ENCODE results near the gene VPS13D.

VPS13D gene

DNA sequence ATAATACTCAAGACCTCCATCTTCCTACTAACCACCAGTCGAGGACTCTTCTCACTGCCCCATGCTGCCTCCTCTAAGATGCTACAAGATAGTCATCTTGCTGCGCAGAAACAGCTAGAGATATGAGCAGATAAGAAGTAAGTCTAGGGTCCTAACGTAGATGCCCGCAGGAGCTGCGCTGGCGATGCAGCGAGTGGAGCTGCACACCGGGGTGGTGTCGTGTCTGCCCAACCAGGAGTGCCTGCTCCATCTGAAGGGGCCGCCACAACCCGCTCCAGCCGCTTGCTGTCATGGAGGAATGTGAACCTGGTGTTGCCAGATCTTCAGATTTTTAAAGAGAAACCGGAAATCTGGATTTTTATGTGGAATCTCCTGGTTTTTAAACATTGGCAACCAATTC is 175.1 kb downstream of the VPS13D start:
- no peak for DNase-seq (ENCODE audit: low read depth)

- DNase-seq (ENCODE audit: low read depth): no peak
Observed at GRCh38 chr1:12405325-12406210, 175.7 kb downstream of the VPS13D start.

DNA sequence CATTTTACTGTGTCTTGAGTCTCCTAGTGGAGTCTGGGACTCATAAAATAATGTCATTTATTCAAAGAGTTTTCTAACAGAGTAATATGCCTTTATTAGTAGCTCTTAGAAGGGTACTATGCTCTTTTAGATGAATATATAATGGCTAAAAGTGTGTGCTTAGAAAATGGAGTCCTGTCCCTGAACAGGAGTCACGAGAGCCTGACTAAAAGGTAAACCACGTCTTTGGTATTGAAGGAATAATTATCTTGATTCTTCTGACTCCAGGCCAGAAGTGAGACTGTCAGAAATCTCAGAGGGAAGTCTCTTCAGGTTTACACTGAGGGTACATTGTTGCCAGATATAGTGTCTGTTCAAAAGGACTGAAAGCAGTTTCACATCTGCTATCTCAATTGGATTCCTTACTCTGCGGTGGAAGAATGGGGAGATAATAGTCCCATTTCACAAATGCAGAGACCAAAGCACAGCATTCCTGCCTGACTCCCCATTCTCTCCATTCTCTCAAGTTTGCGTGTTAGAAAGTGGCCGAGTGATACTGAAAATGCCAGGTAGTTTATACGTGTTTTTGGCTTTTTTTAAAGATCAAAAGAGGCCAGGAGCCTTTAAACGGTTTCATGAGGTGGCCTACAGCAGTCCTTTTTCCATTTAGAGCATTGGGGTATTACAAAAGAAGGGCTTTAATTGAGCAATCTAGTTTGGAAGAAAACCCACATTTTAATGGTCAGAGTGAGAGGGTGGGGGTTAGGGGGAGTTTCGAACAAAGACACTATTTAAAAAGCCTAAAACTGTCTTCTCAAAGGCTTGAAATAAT is 176.6 kb downstream of the VPS13D start:
- no peak for DNase-seq (ENCODE audit: low read depth)

GRCh38 chr1:12407050-12407961 is 177.5 kb downstream of the VPS13D start:
- no peak for DNase-seq (ENCODE audit: low read depth)

GRCh38 chr1:12407962-12408454 is 178.2 kb downstream of the VPS13D start:
- no peak for DNase-seq (ENCODE audit: low read depth)

GRCh38 chr1:12408662-12409061 is 178.8 kb downstream of the VPS13D start:
- DNase-seq (ENCODE audit: low read depth): no peak

GRCh38 chr1:12409681-12410080 is 179.9 kb downstream of the VPS13D start:
- DNase-seq (ENCODE audit: low read depth): no peak

DNA sequence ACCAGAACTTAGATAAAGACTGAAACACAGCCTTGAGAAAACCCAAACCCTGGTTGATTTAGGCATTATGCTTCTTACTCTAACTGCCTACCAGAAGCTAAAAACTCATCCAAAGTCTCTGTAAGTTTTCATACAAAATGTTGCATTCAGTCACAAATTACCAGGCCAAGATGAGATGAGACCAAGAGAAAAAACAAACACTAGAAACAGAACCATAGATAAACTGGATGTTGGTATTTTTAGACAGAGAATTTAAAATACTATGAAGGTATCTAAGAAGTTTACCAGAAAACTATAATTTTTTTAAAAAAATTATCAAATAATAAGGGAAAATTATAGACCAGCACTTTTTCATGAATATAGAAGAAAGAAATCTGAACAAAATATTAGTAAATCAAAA is 180.5 kb downstream of the VPS13D start:
- DNase-seq (ENCODE audit: low read depth): no peak

- no peak for DNase-seq (ENCODE audit: low read depth)
Observed at GRCh38 chr1:12411098-12411497, 181.3 kb downstream of the VPS13D start.

GRCh38 chr1:12411747-12412146 is 181.9 kb downstream of the VPS13D start:
- DNase-seq (ENCODE audit: low read depth): no peak

DNA sequence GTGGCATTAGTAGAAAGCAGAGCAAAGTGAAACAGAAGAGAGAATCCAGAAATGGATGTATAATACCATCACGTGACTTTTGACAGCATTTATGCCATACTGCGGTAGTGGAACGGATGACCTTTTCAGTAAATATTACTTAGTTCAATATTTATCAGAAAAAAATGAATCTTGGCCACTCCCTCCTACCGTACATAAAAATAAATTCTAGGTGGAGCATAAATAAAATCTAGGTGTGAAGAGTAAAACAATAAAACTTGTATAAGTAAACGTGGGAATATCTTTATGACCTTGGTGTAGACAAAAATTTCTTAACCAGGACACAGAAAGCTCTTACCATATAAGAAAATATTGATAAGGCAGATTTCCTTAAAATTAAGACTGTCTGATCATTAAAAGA is 182.6 kb downstream of the VPS13D start:
- DNase-seq (ENCODE audit: low read depth): no peak

GRCh38 chr1:12413664-12414410 is 184.0 kb downstream of the VPS13D start:
- no peak for DNase-seq (ENCODE audit: low read depth)

DNA sequence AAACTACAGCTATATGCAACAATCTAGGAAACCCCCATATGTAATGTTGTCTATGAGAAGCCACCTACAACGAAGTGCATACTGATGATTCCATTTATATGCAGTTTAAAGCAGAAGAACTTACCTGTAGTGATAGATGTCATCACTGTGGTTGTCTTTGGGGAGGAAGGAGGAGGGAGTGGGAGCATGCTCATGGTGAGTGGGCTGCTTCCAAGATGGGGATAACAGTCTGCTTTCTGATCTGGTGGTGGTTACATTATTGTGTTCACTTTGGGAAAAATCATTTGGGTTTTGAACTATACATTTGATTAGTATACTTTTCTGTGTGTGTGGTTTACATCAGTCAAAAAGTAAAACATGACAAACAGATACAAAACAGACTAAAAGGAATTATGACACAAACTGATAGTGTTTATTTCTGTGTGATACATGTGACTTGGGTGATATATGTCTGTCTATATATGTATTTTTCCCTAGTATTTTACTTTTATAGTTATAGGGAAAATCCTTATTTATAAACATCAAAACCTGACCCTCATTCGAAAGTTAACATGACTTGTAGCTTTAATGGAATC is 184.7 kb downstream of the VPS13D start:
- no peak for DNase-seq (ENCODE audit: low read depth)

DNA sequence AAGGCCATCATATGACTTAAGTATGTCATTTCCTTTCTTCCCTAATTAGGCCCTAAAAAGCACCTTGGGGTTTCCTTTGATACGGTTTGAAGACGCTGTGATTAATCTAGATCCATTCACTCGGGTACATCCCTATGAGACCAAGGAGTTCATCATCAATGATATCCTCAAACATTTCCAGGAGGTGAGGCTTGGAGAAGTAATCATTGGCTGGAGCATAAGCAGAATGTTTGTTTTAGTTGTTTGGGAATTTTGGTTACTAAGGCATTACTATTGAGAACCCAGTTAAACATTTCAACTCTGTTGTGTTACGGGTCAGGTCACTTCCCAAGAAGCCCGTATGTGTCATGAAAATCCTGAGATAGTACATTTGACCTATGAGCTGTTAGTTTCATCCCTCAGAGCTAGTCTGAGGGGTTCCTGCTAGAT is 185.2 kb downstream of the VPS13D start:
- DNase-seq (ENCODE audit: low read depth): no peak

DNA sequence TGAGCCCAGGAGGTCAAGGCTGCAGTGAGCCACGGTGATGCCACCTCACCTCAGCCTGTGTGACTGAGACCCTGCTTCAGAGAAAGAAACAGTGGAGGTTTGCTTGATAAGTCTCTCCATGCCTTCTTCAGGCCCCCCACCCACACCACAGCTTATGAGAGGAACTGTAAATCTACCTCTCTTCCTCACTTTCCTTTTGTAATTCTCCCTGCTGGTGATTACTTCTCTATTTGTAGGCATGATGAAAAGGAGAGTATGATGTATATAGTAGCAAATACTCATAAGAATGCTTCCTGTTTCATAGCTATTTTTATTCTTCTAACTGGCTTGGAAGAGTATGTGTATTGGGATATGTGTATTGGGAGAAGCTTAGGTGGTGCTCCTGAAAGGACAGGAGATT is 186.3 kb downstream of the VPS13D start:
- no peak for DNase-seq (ENCODE audit: low read depth)

GRCh38 chr1:12416744-12417143 is 186.9 kb downstream of the VPS13D start:
- DNase-seq (ENCODE audit: low read depth): no peak

GRCh38 chr1:12417389-12417788 is 187.6 kb downstream of the VPS13D start:
- DNase-seq (ENCODE audit: low read depth): no peak

GRCh38 chr1:12420171-12420570 is 190.3 kb downstream of the VPS13D start:
- no peak for DNase-seq (ENCODE audit: low read depth)

DNA sequence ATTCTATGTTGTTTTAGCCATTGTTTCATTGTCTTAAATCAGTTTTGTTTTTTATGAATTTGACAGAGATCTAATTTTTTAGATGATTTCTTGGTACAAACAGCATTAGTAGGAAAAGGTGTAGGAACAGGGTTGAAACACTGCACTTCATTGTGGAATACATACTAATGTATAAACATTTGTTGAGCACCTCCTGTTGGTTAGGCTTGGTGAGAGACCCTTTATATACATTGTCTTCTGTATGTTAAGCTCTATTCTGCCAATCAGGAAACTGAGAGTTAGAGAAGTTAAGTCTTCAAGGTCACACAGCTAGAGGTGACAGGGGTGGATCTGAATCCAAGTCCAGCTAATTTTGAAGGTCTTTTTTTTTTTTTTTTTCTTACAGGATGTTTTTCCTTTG is 192.7 kb downstream of the VPS13D start:
- no peak for DNase-seq (ENCODE audit: low read depth)

DNA sequence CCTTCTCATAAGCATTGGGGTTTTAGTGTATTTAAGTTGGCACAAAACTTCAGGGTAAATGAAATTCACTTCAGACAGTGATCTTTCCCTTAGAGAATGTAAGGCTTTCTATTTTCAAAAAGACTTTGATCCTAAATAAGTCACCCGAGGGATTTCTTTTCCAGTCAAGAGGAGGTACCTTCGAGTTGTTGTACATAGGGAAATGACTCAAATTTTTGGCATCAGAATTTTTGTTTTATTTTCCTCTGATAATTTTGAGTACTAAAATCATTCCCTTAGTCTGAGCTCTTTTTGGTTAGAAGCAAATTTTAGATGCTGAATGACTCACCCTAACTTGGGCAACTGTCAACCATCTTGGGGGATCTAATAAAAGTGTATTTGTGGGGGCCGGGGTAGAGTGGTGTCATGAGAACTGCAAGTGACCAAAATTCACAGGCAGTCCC is 194.3 kb downstream of the VPS13D start:
- no peak for DNase-seq (ENCODE audit: low read depth)

GRCh38 chr1:12424793-12425192 is 195.0 kb downstream of the VPS13D start:
- no peak for DNase-seq (ENCODE audit: low read depth)

Measured in activated gamma-delta T cell treated with anti-CD3 and anti-CD28 coated beads, Interleukin-2, amount 50 U/mL, for 16 hours (primary cell).